ENCODE results near the gene IL10RB. TPM values are rescaled to one million over a fixed set of nuclear protein-coding genes. Genes with fewer than 3 reads are reported as not detected.

IL10RB gene
- total RNA-seq, 4 donors from 2014 or later, result 20.5 to 53.1 (median 21.4) TPM

DNA sequence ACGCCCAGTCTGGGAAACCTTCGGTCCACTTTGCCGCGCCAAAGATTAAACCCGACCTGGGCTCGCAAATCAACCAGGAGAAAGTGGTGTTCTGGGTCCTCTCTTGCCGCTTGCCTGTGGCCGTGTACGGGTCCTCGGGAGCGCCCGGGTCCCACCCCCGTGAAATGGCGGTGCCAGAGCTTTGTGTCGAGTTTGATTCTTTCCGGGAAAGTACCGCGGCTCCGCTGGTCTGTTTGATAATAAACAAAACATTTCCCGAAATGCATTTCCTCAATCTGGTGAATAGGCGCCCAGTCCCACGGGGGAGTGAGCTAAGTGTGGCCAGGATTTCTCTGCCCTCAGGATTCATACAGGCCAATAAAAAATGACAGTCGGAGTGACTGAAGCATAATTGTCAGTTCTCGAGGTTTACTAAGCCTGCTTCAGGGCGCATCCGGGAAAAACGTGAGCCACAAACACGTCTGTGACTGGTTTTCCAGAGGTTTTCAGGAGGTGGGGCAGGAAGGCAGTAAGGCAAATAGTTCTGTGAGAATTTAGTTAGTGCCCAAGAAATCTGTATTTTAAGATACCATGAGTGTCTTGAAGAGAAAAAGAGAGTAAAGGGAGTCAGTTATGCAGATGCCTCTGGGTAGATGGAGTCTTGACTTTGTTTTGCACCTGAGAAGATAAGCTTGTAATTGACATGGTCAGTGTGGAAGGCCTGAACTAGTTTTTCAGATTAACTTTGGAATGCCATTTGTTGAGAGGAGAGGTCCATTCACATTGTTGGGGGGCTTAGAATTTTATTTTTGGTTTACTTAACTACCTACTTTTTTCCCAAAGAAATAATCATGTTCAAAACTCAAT, 59.3 kb downstream of the IL10RB start:
- 0% methylated on average over 20 to 23 of the region's 28 CpGs for WGBS, 2 donors

GRCh38 chr21:33327326-33327725, 61.2 kb downstream of the IL10RB start:
- Histone ChIP-seq H3K9me3 (no peaks in the 10 kb centered on the region), H3K4me1 (peaks cover 22 to 29% of the 10 kb centered on the region in 2 donors), H3K36me3 (no peaks in the 10 kb centered on the region), H3K27ac (no peak overlapping the region), H3K4me3 (replicated peaks in 1 of 3) (no peak overlapping the region), H3K27me3 (no peaks in the 10 kb centered on the region)
- TF ChIP-seq POLR2A (IDR thresholded peaks at IDR 0.05), result no peak
- DNase-seq, result no peak
- intact Hi-C loops (cut with DNase I), result no loop called here
- WGBS, 2 donors, result 79 to 83% methylated on average over 3 of the region's 3 CpGs

More for the DNA sequence above, 59.3 kb downstream of the IL10RB start:
- intact Hi-C loops (cut with DNase I), result no loop called here
- DNase-seq, result peak; percentile 68 to 72
- TF ChIP-seq POLR2A (IDR thresholded peaks at IDR 0.05), result no peak
- TF ChIP-seq, protein P1, sequence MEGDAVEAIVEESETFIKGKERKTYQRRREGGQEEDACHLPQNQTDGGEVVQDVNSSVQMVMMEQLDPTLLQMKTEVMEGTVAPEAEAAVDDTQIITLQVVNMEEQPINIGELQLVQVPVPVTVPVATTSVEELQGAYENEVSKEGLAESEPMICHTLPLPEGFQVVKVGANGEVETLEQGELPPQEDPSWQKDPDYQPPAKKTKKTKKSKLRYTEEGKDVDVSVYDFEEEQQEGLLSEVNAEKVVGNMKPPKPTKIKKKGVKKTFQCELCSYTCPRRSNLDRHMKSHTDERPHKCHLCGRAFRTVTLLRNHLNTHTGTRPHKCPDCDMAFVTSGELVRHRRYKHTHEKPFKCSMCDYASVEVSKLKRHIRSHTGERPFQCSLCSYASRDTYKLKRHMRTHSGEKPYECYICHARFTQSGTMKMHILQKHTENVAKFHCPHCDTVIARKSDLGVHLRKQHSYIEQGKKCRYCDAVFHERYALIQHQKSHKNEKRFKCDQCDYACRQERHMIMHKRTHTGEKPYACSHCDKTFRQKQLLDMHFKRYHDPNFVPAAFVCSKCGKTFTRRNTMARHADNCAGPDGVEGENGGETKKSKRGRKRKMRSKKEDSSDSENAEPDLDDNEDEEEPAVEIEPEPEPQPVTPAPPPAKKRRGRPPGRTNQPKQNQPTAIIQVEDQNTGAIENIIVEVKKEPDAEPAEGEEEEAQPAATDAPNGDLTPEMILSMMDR (IDR thresholded peaks at IDR 0.05), result no peak
- peak overlapping the region; percentile 93 to 98 (median 93) for H3K4me3 ChIP-seq (replicated peaks in 1 of 3)
- H3K36me3 ChIP-seq, result no peaks in the 10 kb centered on the region
- no peaks in the 10 kb centered on the region for H3K27me3 ChIP-seq
- peak overlapping the region; percentile 96 to 98 (median 98) for H3K27ac ChIP-seq
- peaks cover 22 to 29% of the 10 kb centered on the region in 2 donors for H3K4me1 ChIP-seq
- H3K9me3 ChIP-seq, result no peaks in the 10 kb centered on the region

- intact Hi-C loops (cut with DNase I), result no loop called here
Observed at GRCh38 chr21:33327792-33328433, 61.7 kb downstream of the IL10RB start.

GRCh38 chr21:33330726-33331125, 64.6 kb downstream of the IL10RB start:
- no peak overlapping the region for H3K27ac ChIP-seq
- intact Hi-C loops (cut with DNase I), result no loop called here
- H3K9me3 ChIP-seq, result no peaks in the 10 kb centered on the region
- DNase-seq, result no peak
- no peaks in the 10 kb centered on the region for H3K36me3 ChIP-seq
- peaks cover 22 to 28% of the 10 kb centered on the region in 2 donors for H3K4me1 ChIP-seq
- 87 to 90% methylated on average over 3 of the region's 3 CpGs for WGBS, 2 donors
- no peaks in the 10 kb centered on the region for H3K27me3 ChIP-seq
- H3K4me3 ChIP-seq (replicated peaks in 1 of 3), result no peak overlapping the region
- TF ChIP-seq, protein P1 (IDR thresholded peaks at IDR 0.05), result no peak
- no peak for TF ChIP-seq POLR2A (IDR thresholded peaks at IDR 0.05)

More at GRCh38 chr21:33327792-33328433, 61.7 kb downstream of the IL10RB start:
- no peak overlapping the region for H3K4me3 ChIP-seq (replicated peaks in 1 of 3)
- TF ChIP-seq POLR2A (IDR thresholded peaks at IDR 0.05), result no peak
- TF ChIP-seq, protein P1 (IDR thresholded peaks at IDR 0.05), result no peak
- peaks cover 22 to 29% of the 10 kb centered on the region in 2 donors for H3K4me1 ChIP-seq
- H3K9me3 ChIP-seq, result no peaks in the 10 kb centered on the region
- 85 to 93% methylated on average over 7 of the region's 7 CpGs for WGBS, 2 donors
- no peaks in the 10 kb centered on the region for H3K36me3 ChIP-seq
- DNase-seq, result no peak
- H3K27me3 ChIP-seq, result no peaks in the 10 kb centered on the region
- no peak overlapping the region for H3K27ac ChIP-seq

DNA sequence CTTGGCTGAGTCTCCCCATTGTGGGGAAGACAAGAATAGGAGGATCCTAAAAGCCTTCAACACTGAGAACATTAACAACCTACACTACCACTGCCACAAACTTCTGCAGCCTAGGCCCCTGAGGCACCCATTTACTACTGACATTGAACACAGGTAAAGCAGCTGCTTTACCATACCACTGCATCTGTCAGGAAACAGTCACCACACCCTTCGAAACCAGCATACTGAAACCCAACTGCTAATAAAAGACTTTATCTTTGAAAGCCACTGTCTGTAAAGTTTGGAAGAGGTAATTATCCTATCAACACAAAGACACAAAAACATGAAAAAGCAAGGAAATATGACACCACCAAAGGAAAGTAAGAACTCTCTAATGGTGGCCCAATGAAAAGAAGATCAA, 66.0 kb downstream of the IL10RB start:
- H3K4me1 ChIP-seq, result peaks cover 9 to 14% of the 10 kb centered on the region in 2 donors

More for the DNA sequence above, 66.0 kb downstream of the IL10RB start:
- Histone ChIP-seq H3K36me3 (no peaks in the 10 kb centered on the region), H3K27me3 (no peaks in the 10 kb centered on the region), H3K9me3 (no peaks in the 10 kb centered on the region), H3K27ac (no peak overlapping the region), H3K4me3 (replicated peaks in 1 of 3) (no peak overlapping the region)
- TF ChIP-seq, protein P1 (IDR thresholded peaks at IDR 0.05), result no peak
- no peak for TF ChIP-seq POLR2A (IDR thresholded peaks at IDR 0.05)
- intact Hi-C loops (cut with DNase I), result no loop called here
- WGBS, 2 donors, result 94 to 100% methylated on average over 1 of the region's 1 CpG
- no peak for DNase-seq
